ENCODE results near the gene CLEC4D. TPM values are rescaled to one million over a fixed set of nuclear protein-coding genes. Genes with fewer than 3 reads are reported as not detected.

CLEC4D gene
- polyA plus RNA-seq, 1 of the 3 experiments (the other 2 are of a cell fraction): not detected

DNA sequence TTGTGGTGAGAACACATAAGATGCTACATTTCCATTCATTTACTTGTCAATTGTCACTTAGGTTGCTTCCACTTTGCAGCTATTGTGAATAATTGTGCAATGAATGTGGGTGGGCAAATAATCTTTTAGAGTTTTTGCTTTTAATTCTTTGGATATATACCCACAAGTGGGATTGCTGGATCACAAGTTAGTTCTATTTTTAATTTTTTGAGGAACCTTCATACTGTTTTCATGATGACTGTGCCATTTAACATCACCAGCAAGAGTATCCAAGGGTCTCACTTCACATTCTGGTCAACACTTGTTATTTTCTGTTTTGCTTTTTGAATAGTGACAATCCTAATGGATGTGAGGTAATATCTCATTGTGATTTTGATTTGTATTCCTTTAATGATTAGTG lies 47.1 kb upstream of the CLEC4D start:
- H4K20me1 ChIP-seq (ENCODE audit: insufficient read depth): no peaks in the 10 kb centered on the region
- H3K4me1 ChIP-seq (ENCODE audit: control insufficient read depth in 1 of 2, insufficient read depth in 2 of 2, low read depth in 1 of 2, low read length in 1 of 2): no peaks in the 10 kb centered on the region
- ChIA-PET CTCF (no interaction called here), POLR2A (no interaction called here)
- no peak for DNase-seq
- H3K36me3 ChIP-seq (replicated peaks in 1 of 2; ENCODE audit: control insufficient read depth in 1 of 2, insufficient read depth in 2 of 2, low read length in 1 of 2): no peaks in the 10 kb centered on the region
- H3K4me2 ChIP-seq: no peak overlapping the region
- H3K9ac ChIP-seq: no peak overlapping the region
- H3K9me2 ChIP-seq: no peaks in the 10 kb centered on the region
- H3K4me3 ChIP-seq (ENCODE audit: low read depth in 2 of 2, low read length in 1 of 2): no peak overlapping the region
- no peaks in the 10 kb centered on the region for H3F3A ChIP-seq (replicated peaks; ENCODE audit: insufficient read depth)
- H3K27me3 ChIP-seq (ENCODE audit: insufficient read depth): no peaks in the 10 kb centered on the region
- no peak overlapping the region for H3K27ac ChIP-seq (ENCODE audit: low read depth in 2 of 2, low read length in 1 of 2)
- no peak overlapping the region for H2AFZ ChIP-seq (ENCODE audit: low read depth)
- H3K9me3 ChIP-seq: no peaks in the 10 kb centered on the region
- no peaks in the 10 kb centered on the region for H3K79me2 ChIP-seq (ENCODE audit: insufficient read depth)
- TF ChIP-seq JUND (IDR thresholded peaks at IDR 0.05) (no peak), RCOR1 (IDR thresholded peaks at IDR 0.05; ENCODE audit: low read length) (no peak), FOSL2 (IDR thresholded peaks at IDR 0.05; ENCODE audit: borderline replicate concordance, low read depth) (no peak), NFIC (IDR thresholded peaks at IDR 0.05; ENCODE audit: borderline replicate concordance) (no peak), EZH2phosphoT487 (IDR thresholded peaks at IDR 0.05; ENCODE audit: borderline replicate concordance, low read depth) (no peak), TCF12 (IDR thresholded peaks at IDR 0.05) (no peak), RFX5 (IDR thresholded peaks at IDR 0.05; ENCODE audit: low read length) (no peak), FOXJ3 (CRISPR knock-in tag; IDR thresholded peaks at IDR 0.05) (no peak), NRF1 (IDR thresholded peaks at IDR 0.05; ENCODE audit: low read depth, low read length) (no peak), TAF1 (IDR thresholded peaks at IDR 0.05; ENCODE audit: borderline replicate concordance, low read depth, low read length) (no peak), SIN3A (IDR thresholded peaks at IDR 0.05; ENCODE audit: borderline replicate concordance, low read depth, low read length) (no peak), SMC3 (IDR thresholded peaks at IDR 0.05; ENCODE audit: low read depth, low read length) (no peak), FOXM1 (IDR thresholded peaks at IDR 0.05; ENCODE audit: low read depth) (no peak), RXRA (IDR thresholded peaks at IDR 0.05; ENCODE audit: borderline replicate concordance, low read depth) (no peak)
- TF ChIP-seq, protein P1, sequence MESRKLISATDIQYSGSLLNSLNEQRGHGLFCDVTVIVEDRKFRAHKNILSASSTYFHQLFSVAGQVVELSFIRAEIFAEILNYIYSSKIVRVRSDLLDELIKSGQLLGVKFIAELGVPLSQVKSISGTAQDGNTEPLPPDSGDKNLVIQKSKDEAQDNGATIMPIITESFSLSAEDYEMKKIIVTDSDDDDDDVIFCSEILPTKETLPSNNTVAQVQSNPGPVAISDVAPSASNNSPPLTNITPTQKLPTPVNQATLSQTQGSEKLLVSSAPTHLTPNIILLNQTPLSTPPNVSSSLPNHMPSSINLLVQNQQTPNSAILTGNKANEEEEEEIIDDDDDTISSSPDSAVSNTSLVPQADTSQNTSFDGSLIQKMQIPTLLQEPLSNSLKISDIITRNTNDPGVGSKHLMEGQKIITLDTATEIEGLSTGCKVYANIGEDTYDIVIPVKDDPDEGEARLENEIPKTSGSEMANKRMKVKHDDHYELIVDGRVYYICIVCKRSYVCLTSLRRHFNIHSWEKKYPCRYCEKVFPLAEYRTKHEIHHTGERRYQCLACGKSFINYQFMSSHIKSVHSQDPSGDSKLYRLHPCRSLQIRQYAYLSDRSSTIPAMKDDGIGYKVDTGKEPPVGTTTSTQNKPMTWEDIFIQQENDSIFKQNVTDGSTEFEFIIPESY (IDR thresholded peaks at IDR 0.05; ENCODE audit: borderline replicate concordance, low read depth): no peak
- TF ChIP-seq, protein P2, sequence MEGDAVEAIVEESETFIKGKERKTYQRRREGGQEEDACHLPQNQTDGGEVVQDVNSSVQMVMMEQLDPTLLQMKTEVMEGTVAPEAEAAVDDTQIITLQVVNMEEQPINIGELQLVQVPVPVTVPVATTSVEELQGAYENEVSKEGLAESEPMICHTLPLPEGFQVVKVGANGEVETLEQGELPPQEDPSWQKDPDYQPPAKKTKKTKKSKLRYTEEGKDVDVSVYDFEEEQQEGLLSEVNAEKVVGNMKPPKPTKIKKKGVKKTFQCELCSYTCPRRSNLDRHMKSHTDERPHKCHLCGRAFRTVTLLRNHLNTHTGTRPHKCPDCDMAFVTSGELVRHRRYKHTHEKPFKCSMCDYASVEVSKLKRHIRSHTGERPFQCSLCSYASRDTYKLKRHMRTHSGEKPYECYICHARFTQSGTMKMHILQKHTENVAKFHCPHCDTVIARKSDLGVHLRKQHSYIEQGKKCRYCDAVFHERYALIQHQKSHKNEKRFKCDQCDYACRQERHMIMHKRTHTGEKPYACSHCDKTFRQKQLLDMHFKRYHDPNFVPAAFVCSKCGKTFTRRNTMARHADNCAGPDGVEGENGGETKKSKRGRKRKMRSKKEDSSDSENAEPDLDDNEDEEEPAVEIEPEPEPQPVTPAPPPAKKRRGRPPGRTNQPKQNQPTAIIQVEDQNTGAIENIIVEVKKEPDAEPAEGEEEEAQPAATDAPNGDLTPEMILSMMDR (IDR thresholded peaks at IDR 0.05): no peak
- TF ChIP-seq, protein P3, sequence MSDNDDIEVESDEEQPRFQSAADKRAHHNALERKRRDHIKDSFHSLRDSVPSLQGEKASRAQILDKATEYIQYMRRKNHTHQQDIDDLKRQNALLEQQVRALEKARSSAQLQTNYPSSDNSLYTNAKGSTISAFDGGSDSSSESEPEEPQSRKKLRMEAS (IDR thresholded peaks at IDR 0.05; ENCODE audit: low read depth): no peak
- TF ChIP-seq, protein P4, sequence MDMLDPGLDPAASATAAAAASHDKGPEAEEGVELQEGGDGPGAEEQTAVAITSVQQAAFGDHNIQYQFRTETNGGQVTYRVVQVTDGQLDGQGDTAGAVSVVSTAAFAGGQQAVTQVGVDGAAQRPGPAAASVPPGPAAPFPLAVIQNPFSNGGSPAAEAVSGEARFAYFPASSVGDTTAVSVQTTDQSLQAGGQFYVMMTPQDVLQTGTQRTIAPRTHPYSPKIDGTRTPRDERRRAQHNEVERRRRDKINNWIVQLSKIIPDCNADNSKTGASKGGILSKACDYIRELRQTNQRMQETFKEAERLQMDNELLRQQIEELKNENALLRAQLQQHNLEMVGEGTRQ (IDR thresholded peaks at IDR 0.05; ENCODE audit: borderline replicate concordance, low read depth, low read length): no peak

Measured in SK-N-SH (cell line).